ENCODE measurements around the gene INPP5D.

- TF ChIP-seq POLR2AphosphoS5 (IDR thresholded peaks at IDR 0.05; ENCODE audit: low read depth, low read length) (no peak), POLR2A (IDR thresholded peaks at IDR 0.05; ENCODE audit: low read depth, low read length) (no peak; the same call in 1 of the 2 replicates), TAF1 (IDR thresholded peaks at IDR 0.05; ENCODE audit: borderline replicate concordance, low read depth, low read length) (no peak)
Observed at GRCh38 chr2:233088972-233089345, 28.8 kb downstream of the INPP5D start.
